Colonic mucosa (tissue), 4 donors: ENCODE measurements around the gene BARX1. TPM values are rescaled to one million over a fixed set of nuclear protein-coding genes. Genes with fewer than 3 reads are reported as not detected.

Experiments used
- DNase-seq: peaks from one replicate; pipeline ENCODE4 v3.0.0-alpha.2; 2020
- H3K27ac ChIP-seq: fragments of 200-600 bp; one replicate; pipeline ENCODE4 v1.8.0; 2021
- H3K27me3 ChIP-seq: fragments of 200-600 bp; one replicate; pipeline ENCODE4 v1.8.0; 2021
- H3K36me3 ChIP-seq: fragments of 200-600 bp; one replicate; pipeline ENCODE4 v1.8.0; 2021
- H3K4me1 ChIP-seq: fragments of 200-600 bp; one replicate; pipeline ENCODE4 v1.8.0; 2021; ENCODE audit warnings: mild to moderate bottlenecking
- H3K4me3 ChIP-seq: fragments of 200-600 bp; one replicate; pipeline ENCODE4 v1.8.0; 2021
- H3K9ac ChIP-seq, 2 donors: one replicate each; pipeline ENCODE4 v1.7.0; 2013; ENCODE audit warnings: control low read depth in 2 of 2, low read depth in 2 of 2, low read length in 2 of 2
- H3K9me3 ChIP-seq: fragments of 200-600 bp; one replicate; pipeline ENCODE4 v1.8.0; 2021
- intact Hi-C: fragments of 100-400 bp; cut with DNase I; formaldehyde crosslinking; loops from one replicate; pipeline ENCODE4 v1.14.1; 2022
- total RNA-seq, 2 donors: library from RNA; stranded (reverse); fragmentation: NEBNext Ultra II Directional in 1 of 2; extraction: Animal tissue kit (Norgen Biotek cat#: 25700) in 1 of 2; gene quantifications; one replicate each; pipeline ENCODE4 v1.2.1, GENCODE V29; 2021
- TF ChIP-seq, protein P1 (sequence below): fragments of 200-600 bp; IDR thresholded peaks from one replicate; pipeline ENCODE4 v1.8.0; 2022; ENCODE audit warnings: antibody characterized with exemption, mild to moderate bottlenecking
- donor health status: healthy.
- donor health status: DM: no; HTN: no; CAD: no.
- donor health status: DM: no; HTN: no; CAD: no.

Gene BARX1
- total RNA-seq, 2 donors from 2014 or later: not detected

DNA sequence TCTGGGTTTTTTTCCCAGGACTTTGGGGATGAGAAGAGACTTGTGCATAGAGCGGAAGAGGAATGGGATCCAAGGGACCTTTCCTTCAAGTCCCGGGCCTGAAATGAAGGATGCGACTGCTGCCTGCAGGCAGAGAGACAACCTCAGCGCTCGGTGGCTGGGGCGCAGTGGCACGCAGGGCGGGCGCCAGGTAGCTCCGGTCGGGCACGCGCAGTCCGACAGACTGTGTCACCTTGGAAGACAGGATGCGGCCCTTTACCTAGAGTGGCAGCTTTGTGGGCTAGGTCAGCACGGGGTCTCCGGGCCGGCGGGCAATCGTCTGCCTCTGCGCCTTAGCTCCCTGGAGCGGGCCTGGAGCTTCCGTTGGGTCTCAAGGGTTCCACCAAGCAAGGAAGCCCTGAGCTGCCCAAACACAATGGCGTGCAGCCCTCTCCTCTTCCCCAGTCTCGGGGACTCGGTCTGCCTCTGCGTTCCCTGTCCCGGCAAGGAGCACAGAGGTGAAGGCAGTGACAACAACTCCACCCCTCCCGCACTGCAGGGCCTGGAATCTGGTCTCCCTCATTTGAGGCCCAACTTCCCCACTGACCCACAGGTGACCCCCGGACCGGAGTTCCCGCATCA is 6.0 kb downstream of the BARX1 start:
- Histone ChIP-seq H3K4me3 (no peak overlapping the region), H3K9ac (no peak overlapping the region), H3K27me3 (peaks cover 99% of the 10 kb centered on the region), H3K9me3 (no peaks in the 10 kb centered on the region), H3K27ac (no peak overlapping the region), H3K36me3 (no peaks in the 10 kb centered on the region), H3K4me1 (peaks cover 16% of the 10 kb centered on the region)
- intact Hi-C loops: no loop called here
- DNase-seq: no peak
- TF ChIP-seq, protein P1, sequence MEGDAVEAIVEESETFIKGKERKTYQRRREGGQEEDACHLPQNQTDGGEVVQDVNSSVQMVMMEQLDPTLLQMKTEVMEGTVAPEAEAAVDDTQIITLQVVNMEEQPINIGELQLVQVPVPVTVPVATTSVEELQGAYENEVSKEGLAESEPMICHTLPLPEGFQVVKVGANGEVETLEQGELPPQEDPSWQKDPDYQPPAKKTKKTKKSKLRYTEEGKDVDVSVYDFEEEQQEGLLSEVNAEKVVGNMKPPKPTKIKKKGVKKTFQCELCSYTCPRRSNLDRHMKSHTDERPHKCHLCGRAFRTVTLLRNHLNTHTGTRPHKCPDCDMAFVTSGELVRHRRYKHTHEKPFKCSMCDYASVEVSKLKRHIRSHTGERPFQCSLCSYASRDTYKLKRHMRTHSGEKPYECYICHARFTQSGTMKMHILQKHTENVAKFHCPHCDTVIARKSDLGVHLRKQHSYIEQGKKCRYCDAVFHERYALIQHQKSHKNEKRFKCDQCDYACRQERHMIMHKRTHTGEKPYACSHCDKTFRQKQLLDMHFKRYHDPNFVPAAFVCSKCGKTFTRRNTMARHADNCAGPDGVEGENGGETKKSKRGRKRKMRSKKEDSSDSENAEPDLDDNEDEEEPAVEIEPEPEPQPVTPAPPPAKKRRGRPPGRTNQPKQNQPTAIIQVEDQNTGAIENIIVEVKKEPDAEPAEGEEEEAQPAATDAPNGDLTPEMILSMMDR: no peak

DNA sequence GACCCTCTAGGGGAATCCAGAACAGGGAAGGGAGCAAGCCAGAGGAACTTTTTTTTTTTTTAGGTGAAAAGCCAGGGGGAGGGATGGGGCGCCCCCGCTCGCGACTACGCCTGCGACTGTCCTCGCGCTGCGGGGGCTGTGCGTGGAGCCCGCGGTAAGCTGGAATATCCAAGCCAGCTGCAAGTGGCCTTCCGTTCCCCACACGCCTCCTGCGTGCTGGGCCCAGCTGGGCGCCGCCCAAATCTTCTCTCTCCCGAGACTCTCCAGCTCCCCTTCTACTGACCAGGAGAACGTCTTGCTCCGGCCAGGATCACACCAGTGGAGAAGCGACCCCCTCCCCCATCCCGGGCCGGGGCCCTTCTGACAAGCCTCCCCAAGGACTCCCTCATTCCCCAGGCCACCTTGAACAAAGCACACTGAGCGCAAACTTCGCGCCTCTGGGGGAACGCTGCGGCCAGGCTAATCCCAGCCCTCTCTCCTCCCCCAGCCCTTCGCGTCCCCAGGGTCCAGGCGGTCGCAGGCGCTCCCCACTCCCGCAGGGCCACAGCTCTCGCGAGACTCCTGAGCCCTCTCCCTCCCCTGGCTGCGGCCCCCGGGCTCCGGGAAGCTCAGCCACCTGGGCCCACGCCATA is 6.6 kb downstream of the BARX1 start:
- Histone ChIP-seq H3K36me3 (no peaks in the 10 kb centered on the region), H3K4me1 (peaks cover 16% of the 10 kb centered on the region), H3K27me3 (peaks cover 92% of the 10 kb centered on the region), H3K9ac (no peak overlapping the region), H3K4me3 (no peak overlapping the region), H3K27ac (no peak overlapping the region), H3K9me3 (no peaks in the 10 kb centered on the region)
- no peak for DNase-seq
- intact Hi-C loops: no loop called here
- TF ChIP-seq, protein P1: no peak

DNA sequence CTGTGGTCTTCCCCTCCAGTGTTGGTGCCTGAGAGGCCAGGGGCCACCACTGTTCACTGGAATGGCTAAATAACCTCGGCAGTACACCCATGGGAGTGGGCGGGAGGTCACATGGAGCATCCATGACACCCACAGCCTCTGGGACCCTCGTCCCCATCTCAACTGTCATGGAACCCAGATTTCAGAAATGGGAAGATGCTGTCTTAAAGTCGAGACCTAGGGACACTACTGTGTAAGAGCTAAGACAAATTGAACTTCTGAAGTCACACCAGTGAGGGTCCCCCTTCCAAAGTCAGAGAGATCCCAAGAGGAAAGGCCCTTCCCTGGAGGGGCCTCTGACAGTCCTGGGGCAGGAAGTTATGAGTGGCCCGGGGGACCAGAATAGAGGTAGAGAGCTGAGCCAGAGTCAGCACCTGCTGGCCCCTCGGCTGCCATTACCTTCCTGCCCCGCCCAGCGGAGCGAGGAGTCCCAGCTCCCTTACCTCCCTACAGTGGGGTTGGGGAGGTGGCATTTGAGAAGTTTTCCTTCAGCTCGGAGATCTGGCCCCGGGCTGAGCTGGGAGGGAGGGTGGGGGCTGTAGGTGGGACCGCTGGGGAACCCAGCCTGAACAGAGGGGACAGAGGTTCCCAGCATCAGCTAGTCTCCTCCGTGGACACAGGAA is 7.6 kb downstream of the BARX1 start:
- TF ChIP-seq, protein P1: no peak
- peaks cover 82% of the 10 kb centered on the region for H3K27me3 ChIP-seq
- no peaks in the 10 kb centered on the region for H3K9me3 ChIP-seq
- H3K4me3 ChIP-seq: no peak overlapping the region
- H3K9ac ChIP-seq: no peak overlapping the region
- intact Hi-C loops: no loop called here
- H3K27ac ChIP-seq: no peak overlapping the region
- H3K36me3 ChIP-seq: no peaks in the 10 kb centered on the region
- no peak for DNase-seq
- peaks cover 9% of the 10 kb centered on the region for H3K4me1 ChIP-seq

DNA sequence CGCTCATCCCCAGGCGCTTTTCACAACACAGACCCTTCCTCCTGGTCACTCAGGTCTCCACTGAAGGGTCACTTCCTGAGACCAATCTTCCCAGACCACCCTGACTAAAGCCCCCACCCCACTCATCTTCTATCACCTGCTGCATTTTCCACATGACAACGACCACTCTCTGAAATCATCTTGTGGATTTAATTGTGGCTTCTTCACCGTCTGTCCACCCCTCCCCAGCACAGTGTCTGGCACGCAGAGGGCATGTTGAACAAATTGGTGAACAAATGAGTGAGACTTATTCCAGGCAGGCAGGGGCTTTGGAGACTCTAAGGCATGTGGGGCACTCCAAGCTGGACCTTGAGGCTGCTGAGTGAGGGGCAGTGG is 8.8 kb downstream of the BARX1 start:
- peak overlapping the region; percentile 31 for H3K4me3 ChIP-seq
- intact Hi-C loops: no loop called here
- TF ChIP-seq, protein P1: no peak
- H3K4me1 ChIP-seq: no peaks in the 10 kb centered on the region
- no peak overlapping the region for H3K27ac ChIP-seq
- no peaks in the 10 kb centered on the region for H3K9me3 ChIP-seq
- no peaks in the 10 kb centered on the region for H3K36me3 ChIP-seq
- H3K27me3 ChIP-seq: peaks cover 70% of the 10 kb centered on the region
- H3K9ac ChIP-seq: no peak overlapping the region
- DNase-seq: no peak

DNA sequence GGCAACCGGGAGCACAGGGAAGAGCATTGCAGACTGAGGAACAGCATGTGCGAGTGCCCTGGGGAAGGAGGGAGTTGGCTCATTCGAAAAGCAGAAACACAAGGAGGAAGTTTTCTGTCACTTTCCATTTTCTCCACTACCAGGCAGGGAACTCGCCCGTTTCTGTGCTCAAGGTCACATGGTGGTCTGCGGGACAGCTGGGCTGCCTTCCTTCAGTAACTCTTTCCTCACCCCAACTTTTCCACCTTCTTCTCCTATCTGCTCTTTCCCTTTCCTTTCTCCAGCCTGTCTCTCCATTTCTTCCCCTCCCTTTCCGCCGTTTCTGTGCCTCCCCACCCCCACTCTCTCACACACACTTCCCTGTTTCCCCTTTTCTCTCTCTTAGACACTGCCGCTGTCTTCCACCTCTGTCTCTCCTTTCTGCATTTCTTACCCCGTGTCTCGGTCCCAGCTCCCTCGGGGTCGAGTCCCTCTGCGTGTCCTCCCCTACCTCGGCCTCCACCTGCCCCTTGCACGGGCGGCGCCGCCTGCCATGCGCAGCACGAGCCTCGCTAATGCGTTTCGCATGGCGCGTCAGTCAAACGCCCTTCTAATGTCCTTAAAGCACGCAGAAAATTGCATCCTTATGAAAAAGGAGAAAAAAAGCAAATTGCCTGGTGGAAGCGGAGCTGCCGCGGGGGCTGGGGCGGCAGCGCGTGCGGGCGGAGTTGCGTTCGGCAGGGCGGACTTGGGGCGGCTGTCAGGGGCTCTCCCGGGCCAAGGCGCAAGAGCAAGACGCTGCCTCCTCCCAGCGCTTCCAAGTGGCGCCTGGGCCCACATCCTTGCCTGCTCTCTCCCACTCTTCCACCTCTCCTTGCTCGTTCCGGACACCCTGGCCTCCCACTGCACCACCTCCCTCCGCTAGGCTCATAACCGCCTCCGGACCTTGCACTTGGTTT is 9.5 kb downstream of the BARX1 start:
- peaks cover 63% of the 10 kb centered on the region for H3K27me3 ChIP-seq
- TF ChIP-seq, protein P1: no peak
- DNase-seq: peak; percentile 29
- no peaks in the 10 kb centered on the region for H3K36me3 ChIP-seq
- H3K27ac ChIP-seq: no peak overlapping the region
- no peaks in the 10 kb centered on the region for H3K9me3 ChIP-seq
- peak overlapping the region in 1 of 2 donors; percentile 14 for H3K9ac ChIP-seq
- peak overlapping the region; percentile 31 for H3K4me3 ChIP-seq
- H3K4me1 ChIP-seq: no peaks in the 10 kb centered on the region
- intact Hi-C loops: no loop called here
